Renal cortex interstitium (tissue), 11 donors: ENCODE measurements around the gene LCP2. TPM values are rescaled to one million over a fixed set of nuclear protein-coding genes. Genes with fewer than 3 reads are reported as not detected.
A peak's percentile ranks its signal among the peaks of the same experiment; 100 is the strongest.

Source experiments
- DNase-seq, 11 donors: peaks; one replicate each; pipeline ENCODE4 v3.0.0-alpha.2; 2013; ENCODE audit warnings: low read depth in 9 of 11, low spot score in 4 of 11; ENCODE audit errors: extremely low read depth in 1 of 11
- polyA plus RNA-seq, 3 donors: library from polyadenylated mRNA; unstranded; fragments of 120-200 nt; gene quantifications; one replicate each; pipeline ENCODE4 v1.2.1, GENCODE V29; 2013; ENCODE audit not compliant: insufficient read length in 3 of 3

Gene LCP2
- polyA plus RNA-seq, 3 donors, result 3.1 to 3.4 (median 3.3) TPM

DNA sequence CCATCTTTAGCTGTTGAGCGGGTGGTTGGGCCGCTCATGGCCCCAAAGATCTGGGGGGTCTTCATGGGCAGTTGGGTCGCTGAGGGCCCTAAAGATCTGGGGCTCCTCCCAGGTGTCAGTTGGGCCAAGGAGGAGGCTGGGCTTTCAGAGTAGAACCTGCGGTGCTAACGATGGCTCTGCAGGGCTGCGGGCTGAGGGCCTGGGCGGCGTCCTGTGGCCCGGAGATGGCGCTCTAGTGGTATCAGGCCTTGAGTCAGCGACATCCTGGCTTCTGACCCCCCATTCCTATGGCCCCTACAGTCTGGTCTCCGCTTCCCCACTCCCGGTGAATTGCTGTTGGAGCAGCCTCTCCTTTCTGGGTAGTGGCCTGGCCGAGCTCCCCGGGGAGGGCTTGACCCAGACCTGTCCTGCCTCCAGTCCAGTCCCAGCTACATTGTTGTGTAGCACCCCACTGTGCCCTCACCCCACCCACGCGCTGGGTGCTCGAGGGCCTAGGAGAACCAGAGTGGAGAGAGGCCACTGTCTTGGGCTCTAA, 64.2 kb downstream of the LCP2 start:
- DNase-seq, result no peak

DNA sequence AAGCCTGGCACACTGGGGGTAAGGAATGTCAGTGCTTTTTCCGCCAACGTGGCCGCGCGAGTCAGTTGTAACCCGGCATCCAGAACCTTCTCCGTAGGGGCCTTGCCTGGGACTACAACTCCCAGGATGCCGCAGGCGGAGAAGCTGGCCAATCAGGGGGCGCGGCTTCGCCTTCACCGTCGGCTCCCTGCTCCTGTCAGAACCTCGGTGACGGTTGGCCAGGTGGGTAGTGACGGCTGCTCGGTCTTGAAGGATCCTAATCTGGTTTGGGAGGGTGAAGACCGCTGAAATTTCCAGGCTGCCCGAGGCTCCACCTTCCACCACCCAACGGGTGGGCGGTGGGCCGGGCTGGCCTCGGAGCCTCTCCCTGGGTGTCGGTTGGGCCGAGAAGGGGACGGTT, 64.8 kb downstream of the LCP2 start, which contains the start of gene C5orf58:
Gene C5orf58 (plus strand): TSS at position 200 of the 400 bp plus-strand sequence. CDS start 1,992 bp downstream, outside the sequence.
- no peak for DNase-seq

DNA sequence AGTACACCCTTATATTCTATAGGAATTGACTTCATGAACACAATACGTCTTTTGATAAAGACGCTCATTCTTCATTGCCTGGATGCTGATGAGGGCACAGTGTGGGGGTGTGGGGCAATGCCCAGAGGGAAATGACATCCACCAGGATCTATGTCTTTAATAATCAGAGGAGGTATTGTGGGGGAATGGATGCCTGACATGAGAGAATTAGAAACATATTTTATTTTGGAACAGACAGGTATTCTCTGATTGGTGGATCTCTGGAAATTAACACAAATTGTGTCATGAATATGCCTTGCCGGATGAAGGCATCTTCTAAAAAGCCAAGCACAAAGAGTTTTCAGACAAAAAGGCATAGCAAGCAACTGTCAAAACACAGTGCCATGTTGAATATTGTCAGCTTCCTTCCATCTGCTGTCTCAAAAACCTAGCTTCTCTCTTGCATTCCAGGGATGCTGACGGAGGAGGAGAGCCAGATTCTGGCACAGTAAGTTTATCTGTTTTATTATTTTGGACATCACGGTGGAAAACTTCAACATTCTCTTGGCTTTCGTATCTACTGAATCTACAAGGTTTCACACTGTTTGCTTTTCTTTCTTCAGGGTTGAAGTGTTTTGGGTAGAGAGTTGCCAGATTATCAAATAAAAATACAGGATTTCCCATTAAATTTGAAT, 68.7 kb downstream of the LCP2 start:
- DNase-seq, result no peak

DNA sequence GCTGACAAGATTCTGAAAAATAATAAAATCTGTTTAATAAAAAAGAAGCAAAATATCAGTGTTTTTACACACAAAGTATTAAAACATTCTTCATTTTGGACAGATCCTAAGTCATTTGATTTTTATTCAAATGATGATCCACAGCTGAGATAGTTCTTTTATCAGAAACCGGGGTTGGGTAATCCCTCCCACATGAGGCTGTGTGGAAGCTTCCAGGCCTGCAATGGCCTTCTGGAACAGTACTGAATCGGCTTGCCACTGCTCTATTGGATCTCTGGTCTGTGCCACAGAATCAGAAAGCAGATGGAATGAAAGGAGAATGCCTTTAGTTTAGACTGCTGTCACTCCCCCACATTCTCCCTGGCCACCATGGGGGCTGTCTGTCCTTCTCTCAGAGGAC, 70.9 kb downstream of the LCP2 start:
- DNase-seq, result no peak

DNA sequence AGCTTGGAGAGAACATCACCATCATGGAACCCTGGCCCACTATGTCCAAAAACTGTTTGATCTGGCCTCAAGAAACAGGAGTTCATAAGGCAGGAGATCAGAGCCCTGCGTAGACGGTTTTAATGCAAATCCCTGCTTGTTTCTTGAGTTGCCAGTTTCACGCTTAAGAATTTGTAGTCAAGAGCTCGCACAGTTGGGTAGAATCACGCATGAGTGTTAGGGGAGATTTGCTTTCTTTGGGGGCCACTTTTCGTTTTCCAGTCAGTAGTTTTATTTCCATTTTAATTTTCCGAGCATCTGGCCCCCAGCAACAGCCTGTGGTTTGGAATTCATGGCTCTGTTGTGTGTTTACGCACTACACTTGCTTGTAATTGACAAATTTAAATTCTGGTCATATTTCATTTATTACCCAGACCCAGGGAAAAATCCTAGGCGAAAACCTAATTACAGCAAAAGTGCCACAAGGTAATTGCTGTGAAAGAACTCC, 71.4 kb downstream of the LCP2 start:
- no peak for DNase-seq

DNA sequence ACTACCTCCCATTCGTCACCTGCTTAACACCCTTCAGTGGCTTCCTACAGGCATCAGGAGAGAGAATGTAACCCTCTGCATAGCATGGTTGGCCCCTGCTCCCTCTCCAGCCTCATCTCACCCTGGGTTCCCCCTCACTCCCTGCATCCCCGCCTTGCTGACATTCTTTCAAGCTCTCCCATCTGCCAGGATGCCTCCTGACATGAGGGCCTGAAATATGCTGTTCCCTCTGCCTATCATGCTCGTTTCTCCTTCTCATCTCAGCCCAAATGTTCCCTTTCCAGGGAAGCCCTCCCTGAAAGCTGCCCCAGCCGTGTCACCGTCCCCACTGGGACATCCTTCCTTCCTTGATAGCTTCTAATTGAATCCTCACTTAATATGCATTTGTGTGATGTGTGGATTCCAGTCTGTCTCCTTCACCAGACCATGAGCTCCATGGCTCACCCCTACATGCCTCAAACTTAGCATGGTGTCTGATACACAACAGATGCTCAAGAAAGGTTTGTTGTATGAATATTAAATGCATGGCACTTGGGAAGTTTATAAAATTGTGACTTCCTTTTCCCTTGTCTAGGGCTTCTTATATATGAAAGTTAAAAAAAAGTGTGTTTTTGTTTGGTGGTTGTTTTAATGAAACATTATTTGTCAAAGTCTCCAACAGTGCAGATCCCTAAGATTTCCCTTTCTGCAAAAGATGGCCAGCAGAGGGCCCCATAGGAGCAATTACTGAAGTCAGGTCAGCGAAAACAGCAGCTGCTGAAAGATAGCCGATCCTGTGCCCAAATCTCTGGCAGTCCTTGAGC, 72.0 kb downstream of the LCP2 start:
- peak; percentile 47 to 76 (median 63) for DNase-seq

DNA sequence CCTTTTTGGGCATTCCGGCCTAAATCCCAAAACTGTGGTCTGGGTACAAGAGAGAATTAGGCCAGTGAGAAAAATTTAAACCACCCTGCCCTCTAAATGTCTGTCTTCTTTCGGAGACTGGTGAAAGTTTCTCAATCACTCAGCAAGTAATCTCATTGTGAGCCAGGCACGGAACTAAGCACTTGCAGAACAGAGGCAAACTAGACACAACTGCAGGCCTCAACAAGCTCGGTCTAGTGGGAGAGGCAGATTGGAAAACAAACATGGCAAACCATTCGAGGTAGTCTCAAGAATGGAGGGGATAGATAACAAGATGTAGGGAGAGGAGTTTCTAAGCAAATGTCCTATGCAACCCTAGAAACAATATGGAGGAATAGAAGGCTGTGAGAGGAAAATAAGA, 73.7 kb downstream of the LCP2 start:
- no peak for DNase-seq

DNA sequence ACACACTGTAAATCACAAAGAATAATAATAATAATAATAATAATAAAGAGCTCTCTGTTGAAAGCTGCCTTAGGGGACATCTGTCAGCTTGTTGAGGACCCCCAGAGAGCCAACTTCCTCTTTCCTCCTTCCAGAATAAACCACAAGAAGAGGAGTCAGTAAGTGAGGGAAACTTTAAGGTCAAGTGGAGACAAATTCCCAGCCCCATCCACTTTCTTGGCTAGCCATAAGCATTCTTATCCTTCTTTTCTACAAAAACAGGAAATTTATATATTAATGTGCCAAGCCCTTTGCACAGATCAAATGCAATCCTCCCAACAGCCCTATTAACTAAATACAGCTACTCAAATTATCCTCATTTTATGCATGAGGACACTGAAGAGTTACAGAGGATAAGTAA, 74.2 kb downstream of the LCP2 start:
- DNase-seq, result peak in 1 of 11 donors; percentile 44

DNA sequence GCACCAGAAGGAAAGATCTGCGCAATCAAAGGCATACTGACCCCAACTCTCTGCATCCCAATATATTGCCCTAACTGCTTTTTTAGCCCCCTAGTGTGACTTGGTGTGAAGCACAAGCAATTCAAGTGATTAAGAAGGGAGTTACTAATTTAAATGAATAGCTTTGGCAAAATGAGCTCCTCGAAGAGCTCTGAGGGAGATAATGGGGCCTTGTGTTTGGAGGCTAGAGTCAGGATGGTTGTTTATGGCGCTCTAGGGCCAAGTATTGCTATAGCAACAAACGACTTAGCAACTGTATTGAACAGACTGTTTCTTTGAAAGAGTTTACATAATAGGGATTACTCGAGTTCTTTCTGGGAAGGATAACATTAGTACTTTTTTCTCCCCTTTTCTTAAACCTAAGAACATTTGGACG, 76.2 kb downstream of the LCP2 start:
- DNase-seq, result no peak

DNA sequence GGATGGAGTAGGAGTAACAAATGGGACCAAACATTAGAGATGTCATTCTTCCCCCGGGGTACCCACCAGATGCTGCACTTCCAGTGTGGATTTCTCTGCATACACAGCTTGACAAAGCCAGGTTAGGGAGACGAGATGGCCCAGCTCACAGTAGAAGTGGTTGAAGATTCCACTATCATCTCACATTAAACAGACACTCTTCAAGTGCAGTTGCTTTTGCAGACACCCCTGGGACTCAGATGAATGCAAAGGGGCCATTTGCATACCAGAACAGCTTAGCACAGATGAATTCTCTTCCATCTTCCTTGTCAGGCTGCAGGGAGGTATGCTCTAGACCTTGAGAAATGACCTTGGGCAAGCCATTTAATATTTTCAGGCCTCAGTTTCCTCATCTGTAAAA, 77.4 kb downstream of the LCP2 start:
- no peak for DNase-seq

DNA sequence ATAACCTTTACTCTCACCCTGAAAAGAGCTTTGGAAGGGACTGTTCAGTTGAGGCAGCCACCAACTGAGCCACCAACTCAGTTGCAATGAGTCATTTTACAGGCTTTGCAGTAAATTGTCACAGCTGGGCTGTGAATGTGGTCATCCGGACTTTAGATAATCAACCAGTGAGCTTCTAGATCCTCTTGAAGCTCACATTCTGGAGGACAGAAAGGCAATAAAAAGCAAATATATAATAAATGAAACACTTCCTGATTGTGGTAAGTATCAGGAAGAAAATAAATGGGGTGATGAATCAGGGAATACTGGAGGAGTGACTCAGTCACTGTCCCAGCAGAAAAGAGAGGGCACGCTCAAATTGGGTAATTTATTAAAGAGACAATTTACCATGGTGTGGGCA, 78.0 kb downstream of the LCP2 start:
- no peak for DNase-seq

DNA sequence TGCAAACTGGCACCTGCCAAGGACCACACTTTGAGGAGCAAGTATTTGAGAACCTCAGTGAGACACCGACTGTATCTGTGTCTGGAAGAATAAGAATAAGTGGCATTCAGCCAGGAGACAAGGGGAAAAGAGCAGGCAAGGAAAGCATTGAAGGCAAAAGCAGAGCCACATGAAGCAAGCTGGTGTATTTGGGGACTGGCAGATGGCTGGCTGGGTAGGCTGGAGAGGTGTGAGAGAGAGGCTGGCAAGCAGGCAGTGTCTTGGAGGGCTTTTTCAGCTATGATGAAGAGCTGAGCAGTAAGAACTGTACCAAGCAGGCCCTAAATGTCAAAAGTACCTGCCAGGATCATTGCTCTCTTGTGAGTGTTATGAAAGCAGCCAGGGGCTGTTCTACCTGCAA, 78.9 kb downstream of the LCP2 start:
- DNase-seq, result no peak

DNA sequence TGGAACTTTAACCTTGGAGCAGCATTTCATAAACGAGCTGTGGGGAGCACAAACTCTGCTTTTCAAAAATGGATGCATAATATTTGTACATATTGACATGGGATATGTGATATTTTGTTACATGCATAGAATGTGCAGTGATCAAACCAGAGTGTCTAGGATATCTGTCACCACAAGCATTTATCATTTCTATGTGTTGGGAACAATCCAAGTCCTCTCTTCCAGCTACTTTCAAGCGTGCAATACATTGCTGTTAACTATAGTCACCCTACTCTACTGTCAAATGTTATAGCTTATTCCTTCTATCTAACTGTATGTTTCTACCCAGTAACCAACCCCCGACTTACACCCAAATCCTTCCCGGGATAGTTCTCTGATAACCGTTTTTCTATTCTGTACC, 79.7 kb downstream of the LCP2 start:
- no peak for DNase-seq

DNA sequence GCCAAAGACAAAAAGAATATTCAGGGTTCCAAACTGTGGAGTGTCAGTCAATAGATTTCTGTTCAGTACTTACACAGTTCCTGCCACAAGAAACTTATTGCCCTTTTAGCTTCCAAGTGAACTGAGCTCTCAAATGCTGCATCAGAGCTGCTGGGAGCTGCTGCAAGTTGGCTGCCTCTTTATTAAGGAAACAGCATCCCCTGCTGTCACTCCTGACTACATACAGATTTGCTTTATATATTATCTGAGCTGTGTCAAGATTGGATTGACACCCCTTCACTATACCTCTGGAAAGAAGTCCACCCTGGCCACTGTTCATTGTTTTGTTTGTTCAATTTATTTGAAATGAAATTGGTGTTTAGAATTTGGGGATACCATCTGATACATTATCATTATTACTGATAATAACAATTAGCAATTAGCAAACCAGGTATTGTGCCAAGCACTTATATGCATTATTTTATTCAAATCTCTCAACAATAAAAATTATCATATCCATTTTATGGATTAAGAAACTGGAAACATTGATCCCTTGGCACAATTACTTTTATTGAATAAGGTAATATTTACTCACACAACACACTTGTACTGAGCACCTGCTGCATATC, 81.2 kb downstream of the LCP2 start:
- peak in 6 of 11 donors; percentile 44 to 62 (median 58) for DNase-seq

DNA sequence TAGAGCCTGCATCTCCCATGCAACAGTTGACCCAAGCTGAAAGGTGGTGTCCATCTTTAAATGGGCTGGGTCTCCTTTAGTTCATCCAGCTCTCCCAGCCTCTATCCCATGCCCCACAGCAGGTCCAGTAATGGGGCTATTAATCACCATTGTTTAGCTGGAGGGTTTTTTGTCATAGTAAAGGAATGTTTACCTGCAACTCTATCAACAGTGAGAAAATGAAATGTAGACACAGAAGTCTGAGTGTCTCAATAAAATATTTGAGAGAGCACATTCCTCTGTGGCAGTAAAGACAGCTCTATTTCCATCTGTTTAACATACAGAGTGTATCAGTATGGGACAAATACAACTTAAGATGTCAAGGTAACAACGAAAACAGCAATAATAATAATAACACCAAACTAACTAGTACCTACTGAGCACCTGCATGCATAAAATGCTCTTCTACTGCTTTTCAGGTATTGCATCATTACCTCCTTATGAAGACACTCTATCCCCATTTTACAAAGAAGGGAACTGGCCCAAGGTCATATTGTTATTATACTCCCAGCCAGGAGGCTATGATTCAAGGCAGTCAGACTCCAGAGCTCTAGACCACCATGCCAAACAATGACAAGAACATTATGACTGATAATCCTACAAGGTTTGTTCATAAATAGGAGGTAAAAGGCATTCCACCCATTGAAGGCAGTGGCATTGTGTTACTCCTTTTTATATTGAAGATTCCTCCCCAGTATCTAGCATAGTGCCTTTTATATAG, 85.8 kb downstream of the LCP2 start:
- no peak for DNase-seq

DNA sequence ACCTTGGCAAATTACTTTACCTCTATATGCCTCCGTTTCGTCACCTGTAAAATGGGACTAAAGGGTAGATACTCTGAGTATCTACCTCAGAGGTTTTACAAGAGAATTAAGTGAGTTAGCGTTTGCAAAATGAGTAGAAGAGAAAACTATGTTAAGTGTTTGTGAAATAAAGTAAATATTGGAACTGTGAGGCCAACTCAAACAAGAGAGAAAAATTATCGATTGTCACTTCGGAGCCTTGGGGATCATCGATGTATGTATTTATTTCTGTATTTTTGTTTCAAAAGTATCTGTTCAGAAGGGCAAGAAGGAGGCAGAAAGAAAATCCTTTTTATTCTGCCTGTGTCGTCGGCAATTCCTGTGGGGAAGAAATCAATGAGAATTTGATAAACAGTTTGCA, 90.6 kb downstream of the LCP2 start:
- DNase-seq, result no peak

DNA sequence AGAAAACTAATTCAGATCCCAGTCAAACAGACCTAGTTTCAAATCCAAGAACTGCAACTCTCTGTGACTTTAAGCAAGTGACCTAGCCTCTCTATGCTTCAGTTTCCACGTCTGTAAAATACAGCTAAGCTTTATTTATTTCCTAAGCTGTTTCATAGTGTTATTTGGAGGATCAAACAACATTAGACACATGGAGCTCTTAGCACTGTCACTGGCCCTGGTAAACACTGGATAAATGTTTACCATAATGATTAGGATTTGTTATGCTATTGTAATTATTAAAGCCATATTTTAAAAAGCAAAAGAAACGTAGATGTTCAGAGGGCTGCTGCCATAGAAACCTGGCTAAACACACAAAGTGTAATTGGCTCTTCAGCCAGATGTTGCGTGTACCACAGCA, 91.4 kb downstream of the LCP2 start:
- DNase-seq, result no peak

DNA sequence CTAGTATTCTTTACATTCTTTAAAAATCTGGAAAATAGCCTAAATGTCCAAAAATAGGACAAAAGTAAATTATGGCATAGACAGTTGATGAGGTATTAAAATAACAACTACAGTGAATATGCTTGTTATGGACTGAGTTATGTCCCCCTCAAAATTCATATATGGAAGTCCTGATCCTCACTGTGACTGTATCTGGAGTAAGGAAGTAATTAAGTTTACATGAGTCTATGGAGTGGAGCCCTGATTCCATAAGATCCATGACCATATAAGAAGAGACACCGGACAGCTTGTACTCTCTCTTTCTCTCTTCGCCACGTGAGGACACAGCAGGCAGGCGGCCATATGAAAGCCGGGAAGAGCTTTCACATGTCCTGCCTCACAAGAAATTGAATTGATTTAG, 93.4 kb downstream of the LCP2 start:
- DNase-seq, result no peak

DNA sequence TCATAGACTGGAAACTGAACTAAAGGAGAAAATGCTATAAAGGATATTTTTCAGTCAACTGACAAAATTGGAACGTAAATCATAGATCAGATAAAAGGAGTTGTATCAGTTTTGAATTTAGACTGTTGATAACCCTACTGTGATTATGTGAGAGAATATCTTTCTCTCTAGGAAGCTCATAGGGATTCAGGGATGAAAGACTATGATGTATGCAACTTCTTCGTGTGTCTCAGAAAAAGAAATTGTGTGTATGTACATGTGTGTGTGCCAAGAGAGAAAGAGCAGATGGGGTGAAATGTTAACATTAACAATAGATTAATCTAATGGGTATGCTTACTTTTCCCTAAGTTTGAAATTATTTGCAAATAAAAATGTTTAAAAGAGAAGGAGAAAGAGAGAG, 95.5 kb downstream of the LCP2 start:
- no peak for DNase-seq
